PC-3 (cell line): ENCODE results near the gene KRTAP5-11. TPM values are rescaled to one million over a fixed set of nuclear protein-coding genes. Genes with fewer than 3 reads are reported as not detected.
"Not testable (repeated sequence)": the region's sequence is repeated elsewhere in the genome, so short reads cannot be mapped to it uniquely, and the experiment has no call there.

Experiments
- ATAC-seq: fragments of 200-7000 bp; cut with Tn5 transposase; 2 replicates; pipeline ENCODE4 v1.9.1; 2020; ENCODE audit warnings: mild to moderate bottlenecking, moderate library complexity
- BruUV-seq: library from RNA; stranded (reverse); fragments of 400-500 nt; replicated peaks from 2 replicates; lab custom pipeline; 2021; lab: Mats Ljungman, UMichigan
- CTCF ChIA-PET: fragments of 300-600 bp; sonication (Branson Sonifier 250); formaldehyde crosslinking; loops from one replicate; lab custom pipeline; 2022; ENCODE audit warnings: antibody characterized with exemption; lab: Charles Lee
- POLR2A ChIA-PET: fragments of 300-600 bp; sonication (Branson Sonifier 250); formaldehyde crosslinking; loops from one replicate; lab custom pipeline; 2022; ENCODE audit warnings: antibody characterized with exemption; ENCODE audit not compliant: unreplicated experiment; lab: Charles Lee
- DNase-seq: peaks from one replicate; pipeline ENCODE4 v3.0.0-alpha.2; 2015
- H2AFZ ChIP-seq: fragments of 300-600 bp; sonication (generic); 2 replicates; pipeline ENCODE4 v1.6.0; 2016; ENCODE audit warnings: antibody characterized with exemption, low read length
- H3F3A ChIP-seq: fragments of 300-600 bp; sonication (generic); one replicate; pipeline ENCODE4 v1.6.0; 2017; ENCODE audit warnings: antibody characterized with exemption, low read length, control low read depth, mild to moderate bottlenecking; ENCODE audit not compliant: unreplicated experiment
- H3K27ac ChIP-seq: fragments of 300-600 bp; sonication (generic); 2 replicates; pipeline ENCODE4 v1.5.1; 2016; ENCODE audit warnings: mild to moderate bottlenecking, low read length
- H3K27me3 ChIP-seq: fragments of 300-600 bp; sonication (generic); 2 replicates; pipeline ENCODE4 v1.6.1; 2016; ENCODE audit warnings: low read length, mixed read lengths
- H3K36me3 ChIP-seq: fragments of 300-600 bp; sonication (generic); 2 replicates; pipeline ENCODE4 v1.6.1; 2016; ENCODE audit warnings: low read depth, mixed run types, low read length, mixed read lengths
- H3K4me1 ChIP-seq: fragments of 300-600 bp; sonication (generic); 2 replicates; pipeline ENCODE4 v1.5.1; 2016; ENCODE audit warnings: low read length; ENCODE audit not compliant: insufficient read depth
- H3K4me2 ChIP-seq: fragments of 300-600 bp; sonication (generic); 2 replicates; pipeline ENCODE4 v1.6.0; 2016; ENCODE audit warnings: low read length
- H3K4me3 ChIP-seq: fragments of 300-600 bp; sonication (generic); 2 replicates; pipeline ENCODE4 v1.5.1; 2016; ENCODE audit warnings: mild to moderate bottlenecking, low read length, mixed read lengths
- H3K79me2 ChIP-seq: fragments of 300-600 bp; sonication (generic); 2 replicates; pipeline ENCODE4 v1.6.1; 2017; ENCODE audit warnings: low read length, mixed read lengths
- H3K9ac ChIP-seq: fragments of 300-600 bp; sonication (generic); 2 replicates; pipeline ENCODE4 v1.6.0; 2016; ENCODE audit warnings: mild to moderate bottlenecking, low read length
- H3K9me2 ChIP-seq: fragments of 300-600 bp; sonication (generic); replicated peaks from 2 replicates; pipeline ENCODE4 v1.6.1; 2016; ENCODE audit warnings: mixed run types, low read length, mixed read lengths
- H3K9me3 ChIP-seq: fragments of 300-600 bp; sonication (generic); 2 replicates; pipeline ENCODE4 v1.6.1; 2016; ENCODE audit warnings: low read length, mixed read lengths
- H4K20me1 ChIP-seq: fragments of 300-600 bp; sonication (generic); 2 replicates; pipeline ENCODE4 v1.6.1; 2016; ENCODE audit warnings: low read length, mixed read lengths
- intact Hi-C: fragments of 100-400 bp; cut with micrococcal nuclease; formaldehyde crosslinking; loops from 2 replicates; pipeline ENCODE4 v1.9.0; 2023
- total RNA-seq: library from RNA; depleted of rRNA; stranded (reverse); fragments of >200 nt; gene quantifications from 2 replicates; pipeline ENCODE4 v1.2.3, GENCODE V29; 2014

Gene KRTAP5-11
- total RNA-seq, 1 experiment from 2014 or later = not detected

DNA sequence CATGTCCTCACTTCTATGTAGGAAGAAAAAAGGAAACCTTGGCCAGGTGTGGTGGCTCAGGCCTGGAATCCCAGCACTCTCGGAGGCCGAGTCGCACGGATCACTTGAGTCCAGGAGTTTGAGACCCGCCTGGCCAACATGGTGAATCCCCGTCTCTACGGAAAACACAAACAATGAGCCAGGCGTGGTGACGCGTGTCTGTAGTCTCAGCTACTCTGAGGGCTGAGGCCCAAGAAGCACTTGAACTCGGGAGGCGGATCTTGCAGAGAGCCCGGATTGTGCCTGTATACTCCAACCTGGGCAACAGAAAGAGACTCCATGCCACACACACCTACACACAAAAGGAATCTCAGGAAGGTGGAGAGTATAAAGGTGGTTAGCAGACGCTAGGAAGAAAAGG, 39.9 kb upstream of the KRTAP5-11 start:
- H3F3A ChIP-seq, H3K9me2 ChIP-seq, H4K20me1 ChIP-seq, H2AFZ ChIP-seq, H3K27ac ChIP-seq, H3K4me3 ChIP-seq, intact Hi-C loops, H3K4me1 ChIP-seq, DNase-seq, H3K9me3 ChIP-seq, BruUV-seq, CTCF ChIA-PET, H3K27me3 ChIP-seq, H3K4me2 ChIP-seq, ATAC-seq, H3K9ac ChIP-seq, H3K79me2 ChIP-seq, POLR2A ChIA-PET, H3K36me3 ChIP-seq: not testable (repeated sequence)

DNA sequence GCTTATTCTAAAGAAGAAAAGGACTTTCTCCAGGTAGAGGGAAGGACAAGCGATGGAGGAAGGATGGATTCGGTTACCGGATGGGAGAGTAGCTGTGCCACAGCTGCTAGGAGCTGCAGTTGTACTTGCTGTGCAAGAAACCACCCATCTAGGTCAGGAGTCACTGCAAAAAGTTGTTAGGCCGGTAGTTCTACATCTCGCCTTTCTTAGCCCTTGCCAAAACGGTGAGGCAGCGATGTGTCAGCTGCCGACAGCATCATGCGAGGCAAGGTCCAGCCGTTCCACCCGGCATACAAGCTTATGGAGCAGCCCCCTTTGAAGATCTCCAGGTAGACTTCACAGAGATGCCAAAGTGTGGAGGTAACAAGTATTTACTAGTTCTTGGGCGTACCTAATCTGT, 32.3 kb upstream of the KRTAP5-11 start:
- Histone ChIP-seq H3K4me1 (peaks cover 29% of the 10 kb centered on the region), H3K4me2 (peak overlapping the region; percentile 63), H3K4me3 (peak overlapping the region; percentile 39; the same call in 1 of the 2 replicates), H3K27ac (peak overlapping the region; percentile 69), H2AFZ (peak overlapping the region; percentile 2; the same call in 1 of the 2 replicates)
- H3K9me2 ChIP-seq, H3K36me3 ChIP-seq, CTCF ChIA-PET, H3K79me2 ChIP-seq, H3K9me3 ChIP-seq, intact Hi-C loops, H3K9ac ChIP-seq, BruUV-seq, H3F3A ChIP-seq, POLR2A ChIA-PET, H3K27me3 ChIP-seq, H4K20me1 ChIP-seq: not testable (repeated sequence)
- ATAC-seq (peak; percentile 75), DNase-seq (peak; percentile 99)

DNA sequence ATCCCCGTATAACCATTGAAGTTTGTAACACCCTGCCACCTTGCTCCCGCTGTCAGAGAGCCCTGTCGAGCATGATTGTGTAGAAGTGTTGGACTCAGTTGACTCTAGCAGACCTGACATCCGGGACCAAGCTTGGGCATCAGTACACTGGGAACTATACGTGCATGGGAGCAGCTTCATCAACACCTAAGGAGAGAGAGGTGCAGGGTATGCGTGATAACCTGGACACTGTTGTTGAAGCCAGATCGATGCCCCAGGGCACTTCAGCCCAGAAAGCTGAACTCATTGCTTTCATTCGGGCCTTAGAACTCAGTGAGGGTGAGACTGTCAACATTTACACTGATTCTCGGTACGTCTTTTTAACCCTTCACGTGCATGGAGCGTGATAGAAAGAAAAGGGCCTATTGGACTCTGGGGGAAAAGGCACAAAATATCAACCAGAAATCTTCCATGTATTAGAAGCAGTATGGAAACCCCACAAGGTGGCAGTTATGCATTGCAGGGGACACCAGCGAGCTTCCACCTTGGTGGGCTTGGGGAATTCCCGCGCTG, 31.8 kb upstream of the KRTAP5-11 start:
- CTCF ChIA-PET, H3K9ac ChIP-seq, intact Hi-C loops, H3K9me3 ChIP-seq, H4K20me1 ChIP-seq, BruUV-seq, H3K36me3 ChIP-seq, H3K79me2 ChIP-seq, DNase-seq, ATAC-seq, POLR2A ChIA-PET, H3K27me3 ChIP-seq, H3K9me2 ChIP-seq, H2AFZ ChIP-seq, H3F3A ChIP-seq: not testable (repeated sequence)
- Histone ChIP-seq H3K4me2 (peak overlapping the region; percentile 63), H3K4me1 (peaks cover 29% of the 10 kb centered on the region), H3K27ac (peak overlapping the region; percentile 69), H3K4me3 (peak overlapping the region; percentile 39; the same call in 1 of the 2 replicates)

DNA sequence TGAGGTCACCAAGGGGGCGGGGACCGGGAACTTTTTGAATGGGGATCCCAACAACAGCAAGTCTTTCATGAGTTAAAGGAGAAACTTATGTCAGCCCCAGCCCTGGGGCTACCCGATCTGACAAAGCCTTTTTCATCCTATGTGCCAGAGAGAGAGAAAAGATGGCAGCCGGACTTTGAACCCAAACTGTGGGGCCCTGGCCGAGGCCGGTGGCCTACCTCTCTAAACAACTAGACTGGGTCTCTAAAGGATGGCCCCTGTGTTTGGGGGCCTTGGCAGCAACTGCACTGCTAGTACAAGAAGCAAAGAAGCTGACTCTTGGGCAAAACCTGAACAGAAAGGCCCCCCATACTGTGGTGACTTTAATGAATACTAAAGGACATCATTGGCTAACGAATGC, 31.3 kb upstream of the KRTAP5-11 start:
- H3K79me2 ChIP-seq, H4K20me1 ChIP-seq, CTCF ChIA-PET, H3K27me3 ChIP-seq, ATAC-seq, POLR2A ChIA-PET, H3K9me2 ChIP-seq, H3K36me3 ChIP-seq, H3K4me3 ChIP-seq, BruUV-seq, DNase-seq, intact Hi-C loops, H3F3A ChIP-seq, H2AFZ ChIP-seq, H3K9ac ChIP-seq, H3K9me3 ChIP-seq, H3K27ac ChIP-seq: not testable (repeated sequence)
- peaks cover 29% of the 10 kb centered on the region for H3K4me1 ChIP-seq
- 0 out of 2 replicates have a peak overlapping the region, but pooled peaks have one; percentile 63 for H3K4me2 ChIP-seq

DNA sequence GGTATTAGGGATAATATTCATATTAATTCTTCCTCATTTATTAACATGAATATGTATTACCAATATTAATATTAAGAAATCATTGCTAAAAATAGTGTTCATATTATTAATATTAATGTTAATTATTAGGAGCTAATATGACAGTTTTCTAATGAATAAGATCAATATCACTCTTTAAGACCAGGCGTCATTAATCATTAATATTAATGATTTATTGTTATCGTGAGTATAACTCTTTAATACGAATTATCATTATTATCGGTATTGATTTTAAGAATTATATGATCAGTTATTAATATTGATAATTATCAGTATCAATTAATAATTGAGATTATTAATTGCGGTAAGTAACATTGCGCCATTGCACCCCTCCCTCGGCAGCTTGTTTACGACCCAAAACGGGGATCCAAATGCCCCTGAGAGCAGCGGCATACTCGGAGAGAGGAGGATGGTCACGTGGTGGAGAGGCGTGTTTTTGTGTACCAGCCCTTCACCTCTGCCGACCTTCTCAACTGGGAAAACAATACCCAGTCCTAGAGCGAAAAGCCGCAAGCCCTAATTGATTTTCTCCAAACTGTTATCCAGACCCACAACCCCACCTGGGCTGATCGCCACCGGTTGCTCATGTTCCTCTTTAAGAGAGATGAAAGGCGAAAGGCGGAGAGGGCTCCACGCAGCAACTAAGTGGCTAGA, 28.7 kb upstream of the KRTAP5-11 start:
- H3K27me3 ChIP-seq, POLR2A ChIA-PET: not testable (repeated sequence)

DNA sequence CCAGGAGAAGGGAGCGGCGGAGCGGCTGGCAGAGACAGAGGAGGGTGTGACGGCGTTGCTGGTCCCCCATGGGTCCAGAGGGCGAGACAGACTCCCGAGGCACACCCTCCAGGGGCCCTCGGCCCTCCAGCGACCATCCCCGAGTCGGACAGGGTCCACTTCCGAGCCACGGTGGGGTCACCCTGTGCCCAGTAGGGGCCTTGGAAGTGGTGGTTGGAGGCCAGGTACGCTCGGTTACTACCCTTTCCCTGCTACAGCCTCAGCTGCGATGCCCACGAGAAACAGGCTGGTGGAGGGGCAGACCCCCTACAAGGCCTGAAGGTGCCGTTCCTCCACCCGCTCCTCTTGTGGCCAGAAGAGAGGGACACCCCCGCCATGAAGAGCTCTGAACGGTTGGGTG, 25.6 kb upstream of the KRTAP5-11 start:
- H3K9me3 ChIP-seq, BruUV-seq, H3K4me1 ChIP-seq, H3K27ac ChIP-seq, H3K36me3 ChIP-seq, H3K4me3 ChIP-seq, H3K4me2 ChIP-seq, intact Hi-C loops, H3K9ac ChIP-seq, H3K79me2 ChIP-seq, H3F3A ChIP-seq, POLR2A ChIA-PET, H2AFZ ChIP-seq, CTCF ChIA-PET, H3K9me2 ChIP-seq, H3K27me3 ChIP-seq, DNase-seq, ATAC-seq, H4K20me1 ChIP-seq: not testable (repeated sequence)

More for the DNA sequence above, 28.7 kb upstream of the KRTAP5-11 start:
- DNase-seq, BruUV-seq, H3K4me2 ChIP-seq, H3K4me3 ChIP-seq, H4K20me1 ChIP-seq, H3K36me3 ChIP-seq, ATAC-seq, CTCF ChIA-PET, H2AFZ ChIP-seq, H3F3A ChIP-seq, H3K79me2 ChIP-seq, H3K9me2 ChIP-seq, H3K9ac ChIP-seq, H3K27ac ChIP-seq, intact Hi-C loops, H3K9me3 ChIP-seq: not testable (repeated sequence)
- H3K4me1 ChIP-seq = peaks cover 21% of the 10 kb centered on the region
